H1 (cell line): ENCODE measurements around the gene AP4M1. TPM values are rescaled to one million over a fixed set of nuclear protein-coding genes. Genes with fewer than 3 reads are reported as not detected.
A peak's percentile ranks its signal among the peaks of the same experiment; 100 is the strongest.

Experiments
- CTCF ChIA-PET: fragments of 300-600 bp; sonication (Branson Sonifier 250); formaldehyde crosslinking; loops from one replicate; lab custom pipeline; 2021; ENCODE audit not compliant: partially characterized antibody; lab: Charles Lee
- POLR2A ChIA-PET: fragments of 300-600 bp; sonication (Branson Sonifier 250); formaldehyde crosslinking; loops from one replicate; lab custom pipeline; 2021; ENCODE audit warnings: inconsistent platforms; ENCODE audit not compliant: partially characterized antibody; lab: Charles Lee
- DNase-seq, 2 experiments: peaks; one replicate each; pipeline versions ENCODE4 v3.0.0 to v3.0.0-alpha.2; 2010 to 2022; ENCODE audit warnings: low spot score in 2 of 2, low read depth in 1 of 2, mixed read lengths in 1 of 2
- FAIRE-seq: peaks from 2 replicates; lab custom pipeline; 2011; peaks lifted over from hg19 to GRCh38; lab: Jason Lieb, UNC
- H2AFZ ChIP-seq: 2 replicates; pipeline ENCODE4 v1.8.1; 2012; ENCODE audit warnings: low read length, inconsistent platforms
- H2AK5ac ChIP-seq: 2 replicates; pipeline ENCODE4 v1.6.1; 2013; ENCODE audit warnings: low read depth, low read length
- H2BK120ac ChIP-seq: replicated peaks from 2 replicates; pipeline ENCODE3; 2013; ENCODE audit warnings: low read depth, low read length, inconsistent platforms
- H2BK12ac ChIP-seq: 2 replicates; pipeline ENCODE4 v1.6.1; 2013; ENCODE audit warnings: low read depth, low read length
- H2BK15ac ChIP-seq: 2 replicates; pipeline ENCODE4 v1.6.1; 2013; ENCODE audit warnings: low read length
- H2BK20ac ChIP-seq: 2 replicates; pipeline ENCODE4 v1.6.1; 2013; ENCODE audit warnings: low read length
- H2BK5ac ChIP-seq: 2 replicates; pipeline ENCODE4 v1.6.1; 2013; ENCODE audit warnings: low read depth, low read length
- H3K14ac ChIP-seq: 2 replicates; pipeline ENCODE4 v1.6.1; 2013; ENCODE audit warnings: inconsistent platforms; ENCODE audit not compliant: insufficient read length
- H3K18ac ChIP-seq: 2 replicates; pipeline ENCODE4 v1.6.1; 2013; ENCODE audit warnings: low read length; ENCODE audit errors: extremely low read depth
- H3K23ac ChIP-seq: 2 replicates; pipeline ENCODE4 v1.6.1; 2013; ENCODE audit warnings: inconsistent platforms; ENCODE audit not compliant: insufficient read length
- H3K23me2 ChIP-seq: 2 replicates; pipeline ENCODE4 v1.6.1; 2013; ENCODE audit warnings: low read depth, low read length
- H3K27ac ChIP-seq: 2 replicates; pipeline ENCODE4 v1.6.1; 2011; ENCODE audit warnings: low read depth, low read length, inconsistent platforms
- H3K27me3 ChIP-seq, 4 experiments: replicated peaks in 1 of 4; 1 replicate in 1 of 4; 2 replicates in 3 of 4; pipeline versions ENCODE4 v1.6.1 to v1.8.1; 2011 to 2013; ENCODE audit warnings: low read length in 3 of 4, mild to moderate bottlenecking in 3 of 4, inconsistent platforms in 2 of 4, mixed read lengths in 2 of 4, moderate library complexity in 1 of 4; ENCODE audit not compliant: control insufficient read depth in 3 of 4, insufficient read depth in 3 of 4; ENCODE audit errors: extremely low read depth in 1 of 4
- H3K36me3 ChIP-seq, 4 experiments: 2 replicates each; pipeline versions ENCODE4 v1.6.1 to v1.8.1; 2011 to 2013; ENCODE audit warnings: mild to moderate bottlenecking in 4 of 4, low read length in 3 of 4, moderate library complexity in 2 of 4, control low read depth in 1 of 4, inconsistent platforms in 1 of 4; ENCODE audit not compliant: insufficient read depth in 4 of 4, control insufficient read depth in 2 of 4
- H3K4ac ChIP-seq: replicated peaks from 2 replicates; pipeline ENCODE3; 2013; ENCODE audit warnings: low read length, low read depth, mixed read lengths, inconsistent platforms; ENCODE audit not compliant: insufficient read length
- H3K4me1 ChIP-seq, 4 experiments: replicated peaks in 1 of 4; 1 replicate in 1 of 4; 2 replicates in 3 of 4; pipeline versions ENCODE4 v1.6.1 to v1.8.1; 2011 to 2013; ENCODE audit warnings: low read length in 3 of 4, inconsistent platforms in 2 of 4, mixed read lengths in 1 of 4; ENCODE audit not compliant: insufficient read depth in 4 of 4, control insufficient read depth in 3 of 4
- H3K4me2 ChIP-seq, 2 experiments: 2 replicates each; pipeline versions ENCODE4 v1.6.1 to v1.8.1; 2011 to 2013; ENCODE audit warnings: low read depth in 2 of 2, low read length in 2 of 2, control low read depth in 1 of 2, inconsistent platforms in 1 of 2, mild to moderate bottlenecking in 1 of 2; ENCODE audit not compliant: insufficient read depth in 1 of 2
- H3K4me3 ChIP-seq, 4 experiments: fragments of 200-600, 300-600 bp in 1 of 4; sonication (generic), shearing (Covaris generic), sonication (Bioruptor Twin) in 1 of 4; 2 replicates each; pipeline versions ENCODE4 v1.5.1 to v1.8.1; 2011 to 2016; ENCODE audit warnings: low read length in 4 of 4, low read depth in 3 of 4, control low read depth in 2 of 4, inconsistent platforms in 2 of 4, mild to moderate bottlenecking in 2 of 4, mixed read lengths in 1 of 4, moderate library complexity in 1 of 4; ENCODE audit not compliant: insufficient read depth in 2 of 4; ENCODE audit errors: extremely low read depth in 1 of 4
- H3K56ac ChIP-seq: replicated peaks from 2 replicates; pipeline ENCODE3; 2013; ENCODE audit warnings: low read depth, mild to moderate bottlenecking, mixed read lengths, low read length, inconsistent platforms; ENCODE audit not compliant: insufficient read length
- H3K79me1 ChIP-seq: 2 replicates; pipeline ENCODE4 v1.6.1; 2013; ENCODE audit warnings: low read depth, low read length, control low read depth
- H3K79me2 ChIP-seq, 2 experiments: 2 replicates each; pipeline versions ENCODE4 v1.6.1 to v1.8.1; 2012 to 2013; ENCODE audit warnings: low read length in 2 of 2, mild to moderate bottlenecking in 2 of 2, inconsistent platforms in 1 of 2; ENCODE audit not compliant: insufficient read depth in 2 of 2, control insufficient read depth in 1 of 2
- H3K9ac ChIP-seq, 4 experiments: replicated peaks in 1 of 4; 1 replicate in 1 of 4; 2 replicates in 3 of 4; pipeline versions ENCODE4 v1.6.1 to v1.8.1; 2011 to 2013; ENCODE audit warnings: low read depth in 3 of 4, low read length in 3 of 4, control low read depth in 2 of 4, mild to moderate bottlenecking in 2 of 4, moderate library complexity in 2 of 4, inconsistent platforms in 1 of 4; ENCODE audit errors: extremely low read depth in 1 of 4
- H3K9me3 ChIP-seq, 2 experiments: 2 replicates each; pipeline versions ENCODE4 v1.6.1 to v1.8.1; 2012 to 2013; ENCODE audit warnings: mild to moderate bottlenecking in 2 of 2, moderate library complexity in 2 of 2, control low read depth in 1 of 2, inconsistent platforms in 1 of 2, low read depth in 1 of 2, low read length in 1 of 2, mixed read lengths in 1 of 2; ENCODE audit not compliant: insufficient read depth in 2 of 2
- H4K20me1 ChIP-seq, 2 experiments: replicated peaks in 1 of 2; 2 replicates each; pipeline versions ENCODE3 to v1.8.1; 2011 to 2013; ENCODE audit warnings: inconsistent platforms in 2 of 2, low read length in 2 of 2, mild to moderate bottlenecking in 1 of 2; ENCODE audit not compliant: insufficient read depth in 2 of 2, control insufficient read depth in 1 of 2
- H4K5ac ChIP-seq: 2 replicates; pipeline ENCODE4 v1.6.1; 2013; ENCODE audit warnings: low read length, low read depth, mixed read lengths, inconsistent platforms; ENCODE audit not compliant: insufficient read length
- H4K8ac ChIP-seq: 2 replicates; pipeline ENCODE4 v1.8.0; 2013; ENCODE audit warnings: mild to moderate bottlenecking, moderate library complexity, low read length, inconsistent platforms; ENCODE audit not compliant: insufficient read depth; ENCODE audit errors: extremely low read depth
- H4K91ac ChIP-seq: replicated peaks from 2 replicates; pipeline ENCODE3; 2013; ENCODE audit warnings: low read length, mixed read lengths, inconsistent platforms; ENCODE audit not compliant: insufficient read length
- KDM4A ChIP-seq: IDR thresholded peaks from one replicate; pipeline ENCODE4 v1.7.1; 2012; ENCODE audit warnings: low read depth, mild to moderate bottlenecking, moderate library complexity, low read length, inconsistent platforms; ENCODE audit not compliant: severe bottlenecking
- SIN3A ChIP-seq, 2 experiments: IDR thresholded peaks in 1 of 2; conservative IDR thresholded peaks in 1 of 2; 2 replicates each; pipeline ENCODE4 v1.6.1; 2011 to 2012; ENCODE audit warnings: low read length in 2 of 2, improper control_type of control experiment in 1 of 2, low read depth in 1 of 2, mild to moderate bottlenecking in 1 of 2
- SP2 ChIP-seq: IDR thresholded peaks from 2 replicates; pipeline ENCODE4 v1.6.1; 2012; ENCODE audit warnings: mild to moderate bottlenecking, low read length, inconsistent platforms
- TBP ChIP-seq: IDR thresholded peaks from 2 replicates; pipeline ENCODE4 v1.6.1; 2011; ENCODE audit warnings: low read depth, low read length, improper control_type of control experiment
- TEAD4 ChIP-seq: IDR thresholded peaks from 2 replicates; pipeline ENCODE4 v1.6.1; 2012; ENCODE audit warnings: low read depth, low read length, inconsistent platforms, mixed read lengths
- WGBS, 2 experiments: shearing (Covaris generic) in 1 of 2; methylation state at CpG; one replicate each; pipeline versions ENCODE4 v1.1.6 to v1.1.7; 2013 to 2015; ENCODE audit warnings: low lambda C conversion rate in 2 of 2, mixed read lengths in 2 of 2, inconsistent platforms in 1 of 2, low coverage in 1 of 2, missing lambda C conversion rate in 1 of 2; ENCODE audit not compliant: insufficient replicate concordance in 2 of 2, insufficient coverage in 1 of 2, insufficient read length in 1 of 2; ENCODE audit errors: extremely low coverage in 1 of 2, missing lambda C conversion rate in 1 of 2; 5-methylcytosine and 5-hydroxymethylcytosine counted together
- polyA plus RNA-seq, 7 experiments: library from polyadenylated mRNA; depleted of rRNA in 3 of 7; stranded (reverse) in 5 of 7; unstranded in 2 of 7; fragments of >200 nt in 5 of 7; fragments of 200-250 nt in 2 of 7; gene quantifications; 1 replicate in 5 of 7; 2 replicates in 1 of 7; 4 replicates in 1 of 7; pipeline versions ENCODE4 v1.2.1 to v1.2.3, GENCODE V29; 2011 to 2013; ENCODE audit warnings: missing spikeins in 2 of 7, mixed read lengths in 2 of 7
- total RNA-seq: library from RNA; stranded (reverse); fragmentation: NEBNext Ultra II Directional; extraction: Animal tissue kit (Norgen Biotek cat#: 25700); gene quantifications from 2 replicates; pipeline ENCODE4 v1.2.1, GENCODE V29; 2021
- TF ChIP-seq, protein P1 (sequence below): IDR thresholded peaks from 2 replicates; pipeline ENCODE4 v1.6.1; 2012; ENCODE audit warnings: inconsistent platforms

AP4M1 gene
- total and polyA plus RNA-seq, 2 of the 8 experiments (the other 6 are each of a cell fraction or from before 2014, with no cell fraction given): 15.2 to 16.6 TPM

DNA sequence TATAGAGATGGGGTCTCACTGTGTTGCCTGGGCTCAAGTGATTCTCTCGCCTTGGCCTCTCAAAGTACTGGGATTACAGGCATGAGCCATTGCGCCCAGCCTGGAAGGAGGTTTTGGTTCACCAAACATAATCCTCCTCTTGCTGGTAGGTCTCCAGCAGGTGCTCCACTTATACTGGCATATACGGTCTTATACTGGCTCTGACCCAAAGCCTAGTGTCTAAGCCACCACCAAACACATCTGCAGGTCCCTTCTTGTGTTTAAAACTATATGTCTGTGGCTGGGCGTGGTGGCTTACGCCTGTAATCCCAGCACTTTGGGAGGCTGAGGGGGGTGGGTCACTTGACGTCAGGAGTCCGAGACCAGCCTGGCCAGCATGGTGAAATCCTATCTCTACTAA lies 30.7 kb downstream of the AP4M1 start:
- no peak overlapping the region for H3K4me2 ChIP-seq
- POLR2A ChIA-PET: interaction anchor here (0.5 to 3.3 kb wide), 17 partner anchors 9 to 86 kb away, joined by 3 to 14 read pairs (median 5); partner anchors contain the start of genes AP4M1, GAL3ST4, GPC2 and MCM7
- 72% methylated on average over 7 of the region's 7 CpGs; no CpG with 5 or more reads in 1 of the 2 experiments for WGBS, 2 experiments

More for the DNA sequence above, 30.7 kb downstream of the AP4M1 start:
- H3K79me2 ChIP-seq: no peaks in the 10 kb centered on the region
- H2BK5ac ChIP-seq: no peak overlapping the region
- H3K4me1 ChIP-seq: peaks cover 0 to 8% (median 0%) of the 10 kb centered on the region in 4 experiments; a peak in 2 of 7 replicates
- H3K4me3 ChIP-seq: no peak overlapping the region
- H3K23ac ChIP-seq: no peak overlapping the region
- H3K56ac ChIP-seq: no peak overlapping the region
- peaks cover 8% of the 10 kb centered on the region; the same call in 1 of the 2 replicates for H3K23me2 ChIP-seq
- FAIRE-seq: no peak
- 0 out of 2 replicates have a peak overlapping the region, but pooled peaks have one; percentile 39 for H2BK12ac ChIP-seq
- H3K9ac ChIP-seq: no peak overlapping the region
- no peaks in the 10 kb centered on the region for H3K36me3 ChIP-seq
- H3K9me3 ChIP-seq: no peaks in the 10 kb centered on the region
- H2BK20ac ChIP-seq: no peak overlapping the region
- CTCF ChIA-PET: interaction anchor here (0.7 to 9.0 kb wide), 31 partner anchors 8 to 275 kb away, joined by 3 to 108 read pairs (median 8); partner anchors contain the start of genes AP4M1, GAL3ST4, LAMTOR4 and MCM7
- no peak overlapping the region for H2AFZ ChIP-seq
- H3K4ac ChIP-seq: no peak overlapping the region
- H3K79me1 ChIP-seq: no peaks in the 10 kb centered on the region
- no peaks in the 10 kb centered on the region for H4K20me1 ChIP-seq
- TF ChIP-seq TBP: no peak
- no peak for TF ChIP-seq SIN3A (conservative IDR thresholded peaks at IDR 0.05 in 1 of 2, IDR thresholded peaks at IDR 0.05 in 1 of 2; ENCODE audit: low read depth in 1 of 2, low read length in 2 of 2)
- TF ChIP-seq, protein P1, sequence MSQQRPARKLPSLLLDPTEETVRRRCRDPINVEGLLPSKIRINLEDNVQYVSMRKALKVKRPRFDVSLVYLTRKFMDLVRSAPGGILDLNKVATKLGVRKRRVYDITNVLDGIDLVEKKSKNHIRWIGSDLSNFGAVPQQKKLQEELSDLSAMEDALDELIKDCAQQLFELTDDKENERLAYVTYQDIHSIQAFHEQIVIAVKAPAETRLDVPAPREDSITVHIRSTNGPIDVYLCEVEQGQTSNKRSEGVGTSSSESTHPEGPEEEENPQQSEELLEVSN: no peak
- TF ChIP-seq TEAD4: no peak
- TF ChIP-seq KDM4A: no peak
- no peak for TF ChIP-seq SP2
- TF ChIP-seq, all 59 proteins: peak for 0
- Histone ChIP-seq H4K8ac (no peak overlapping the region), H2AK5ac (no peak overlapping the region), H3K27me3 (peaks cover 0 to 11% (median 0%) of the 10 kb centered on the region in 4 experiments; a peak in 2 of 7 replicates), H4K91ac (no peak overlapping the region), H3K14ac (no peak overlapping the region), H2BK120ac (no peak overlapping the region), H4K5ac (no peak overlapping the region), H3K27ac (no peak overlapping the region), H2BK15ac (no peak overlapping the region), H3K18ac (no peak overlapping the region)
- no peak for DNase-seq
